ENCODE results near the gene KCND3.

DNA sequence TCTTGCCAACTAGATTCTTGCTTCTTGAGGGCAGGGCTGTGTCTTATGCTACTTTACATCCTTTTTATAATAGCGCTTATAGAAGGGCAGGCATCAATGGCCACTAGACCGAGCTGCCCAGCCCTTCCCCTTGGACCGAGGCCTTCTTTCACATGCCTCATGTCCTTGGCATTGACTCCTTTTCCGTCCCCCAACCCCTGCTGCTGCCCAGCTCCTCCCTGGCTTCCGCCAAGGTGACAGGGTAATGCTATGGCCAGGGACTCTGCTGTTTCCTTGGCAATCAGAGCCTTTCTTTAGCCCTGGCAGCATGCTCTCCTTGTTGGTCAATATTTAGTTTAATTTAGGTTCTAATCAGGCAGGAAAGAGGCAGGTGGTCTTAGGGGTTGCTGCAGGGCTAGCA lies 185.5 kb downstream of the KCND3 start:
- TF ChIP-seq, protein P1, sequence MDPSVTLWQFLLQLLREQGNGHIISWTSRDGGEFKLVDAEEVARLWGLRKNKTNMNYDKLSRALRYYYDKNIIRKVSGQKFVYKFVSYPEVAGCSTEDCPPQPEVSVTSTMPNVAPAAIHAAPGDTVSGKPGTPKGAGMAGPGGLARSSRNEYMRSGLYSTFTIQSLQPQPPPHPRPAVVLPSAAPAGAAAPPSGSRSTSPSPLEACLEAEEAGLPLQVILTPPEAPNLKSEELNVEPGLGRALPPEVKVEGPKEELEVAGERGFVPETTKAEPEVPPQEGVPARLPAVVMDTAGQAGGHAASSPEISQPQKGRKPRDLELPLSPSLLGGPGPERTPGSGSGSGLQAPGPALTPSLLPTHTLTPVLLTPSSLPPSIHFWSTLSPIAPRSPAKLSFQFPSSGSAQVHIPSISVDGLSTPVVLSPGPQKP (IDR thresholded peaks at IDR 0.05; ENCODE audit: borderline replicate concordance, low read depth, low read length), result no peak
- TF ChIP-seq, protein P2, sequence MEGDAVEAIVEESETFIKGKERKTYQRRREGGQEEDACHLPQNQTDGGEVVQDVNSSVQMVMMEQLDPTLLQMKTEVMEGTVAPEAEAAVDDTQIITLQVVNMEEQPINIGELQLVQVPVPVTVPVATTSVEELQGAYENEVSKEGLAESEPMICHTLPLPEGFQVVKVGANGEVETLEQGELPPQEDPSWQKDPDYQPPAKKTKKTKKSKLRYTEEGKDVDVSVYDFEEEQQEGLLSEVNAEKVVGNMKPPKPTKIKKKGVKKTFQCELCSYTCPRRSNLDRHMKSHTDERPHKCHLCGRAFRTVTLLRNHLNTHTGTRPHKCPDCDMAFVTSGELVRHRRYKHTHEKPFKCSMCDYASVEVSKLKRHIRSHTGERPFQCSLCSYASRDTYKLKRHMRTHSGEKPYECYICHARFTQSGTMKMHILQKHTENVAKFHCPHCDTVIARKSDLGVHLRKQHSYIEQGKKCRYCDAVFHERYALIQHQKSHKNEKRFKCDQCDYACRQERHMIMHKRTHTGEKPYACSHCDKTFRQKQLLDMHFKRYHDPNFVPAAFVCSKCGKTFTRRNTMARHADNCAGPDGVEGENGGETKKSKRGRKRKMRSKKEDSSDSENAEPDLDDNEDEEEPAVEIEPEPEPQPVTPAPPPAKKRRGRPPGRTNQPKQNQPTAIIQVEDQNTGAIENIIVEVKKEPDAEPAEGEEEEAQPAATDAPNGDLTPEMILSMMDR (conservative IDR thresholded peaks at IDR 0.05; ENCODE audit: low read depth, low read length), result no peak
- no peak for TF ChIP-seq RCOR1 (IDR thresholded peaks at IDR 0.05; ENCODE audit: insufficient replicate concordance, low read length)
- no peak for TF ChIP-seq FOS (IDR thresholded peaks at IDR 0.05; ENCODE audit: low read depth, low read length)
- TF ChIP-seq POLR2A (IDR thresholded peaks at IDR 0.05; ENCODE audit: low read depth, low read length), result no peak
- no peak for TF ChIP-seq SMC3 (IDR thresholded peaks at IDR 0.05; ENCODE audit: low read depth, low read length)
- no peak for TF ChIP-seq MXI1 (IDR thresholded peaks at IDR 0.05; ENCODE audit: borderline replicate concordance, low read depth, low read length)
- TF ChIP-seq, protein P3, sequence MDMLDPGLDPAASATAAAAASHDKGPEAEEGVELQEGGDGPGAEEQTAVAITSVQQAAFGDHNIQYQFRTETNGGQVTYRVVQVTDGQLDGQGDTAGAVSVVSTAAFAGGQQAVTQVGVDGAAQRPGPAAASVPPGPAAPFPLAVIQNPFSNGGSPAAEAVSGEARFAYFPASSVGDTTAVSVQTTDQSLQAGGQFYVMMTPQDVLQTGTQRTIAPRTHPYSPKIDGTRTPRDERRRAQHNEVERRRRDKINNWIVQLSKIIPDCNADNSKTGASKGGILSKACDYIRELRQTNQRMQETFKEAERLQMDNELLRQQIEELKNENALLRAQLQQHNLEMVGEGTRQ (IDR thresholded peaks at IDR 0.05; ENCODE audit: low read depth, low read length), result no peak
- no peak for TF ChIP-seq RAD21 (IDR thresholded peaks at IDR 0.05; ENCODE audit: low read length)
- TF ChIP-seq MAZ (IDR thresholded peaks at IDR 0.05; ENCODE audit: borderline replicate concordance, low read depth, low read length), result no peak
- no peak for TF ChIP-seq RFX5 (IDR thresholded peaks at IDR 0.05; ENCODE audit: low read depth, low read length)
- no peak for TF ChIP-seq BHLHE40 (IDR thresholded peaks at IDR 0.05; ENCODE audit: low read depth, low read length)

Measured in IMR-90 (cell line).